OCI-LY3 (cell line): ENCODE data around the gene JAM3.

Experiments used
- H2AFZ ChIP-seq: fragments of 200-600, 300-600 bp; shearing (Covaris generic); 2 replicates; pipeline ENCODE4 v1.6.0; 2014; ENCODE audit warnings: antibody characterized with exemption, low read depth, low read length
- H3K27ac ChIP-seq: fragments of 200-600, 300-600 bp; sonication (generic); 2 replicates; pipeline ENCODE4 v1.5.1; 2014; ENCODE audit warnings: mild to moderate bottlenecking, low read length, moderate library complexity, mixed read lengths
- H3K27me3 ChIP-seq: fragments of 200-600, 300-600 bp; sonication (generic); 2 replicates; pipeline ENCODE4 v1.6.1; 2014; ENCODE audit warnings: low read depth, low read length, mixed read lengths
- H3K36me3 ChIP-seq: fragments of 200-600, 300-600 bp; sonication (generic); replicated peaks from 2 replicates; pipeline ENCODE3; 2014; ENCODE audit warnings: low read depth, low read length, mixed read lengths
- H3K4me1 ChIP-seq: fragments of 300-600, 200-600 bp; sonication (generic); 2 replicates; pipeline ENCODE4 v1.6.1; 2014; ENCODE audit warnings: low read length, mixed read lengths
- H3K4me2 ChIP-seq: fragments of 200-600, 300-600 bp; sonication (generic); 2 replicates; pipeline ENCODE4 v1.6.1; 2014; ENCODE audit warnings: low read length, mixed read lengths
- H3K4me3 ChIP-seq: fragments of 300-600, 200-600 bp; sonication (generic); 2 replicates; pipeline ENCODE4 v1.5.1; 2014; ENCODE audit warnings: antibody characterized with exemption, mild to moderate bottlenecking, low read length, moderate library complexity
- H3K79me2 ChIP-seq: fragments of 300-600, 200-600 bp; shearing (Covaris generic); 2 replicates; pipeline ENCODE4 v1.6.1; 2014; ENCODE audit warnings: mild to moderate bottlenecking, low read length, mixed read lengths
- H3K9ac ChIP-seq: fragments of 300-600, 200-600 bp; shearing (Covaris generic); 2 replicates; pipeline ENCODE4 v1.6.0; 2014; ENCODE audit warnings: mild to moderate bottlenecking, low read length, moderate library complexity
- H3K9me3 ChIP-seq: fragments of 200-600, 300-600 bp; shearing (Covaris generic); 2 replicates; pipeline ENCODE4 v1.6.1; 2014; ENCODE audit warnings: low read length, mixed read lengths; ENCODE audit not compliant: insufficient read depth
- H4K20me1 ChIP-seq: fragments of 200-600, 300-600 bp; sonication (generic); 2 replicates; pipeline ENCODE4 v1.6.1; 2016; ENCODE audit warnings: low read length, mixed read lengths; ENCODE audit not compliant: insufficient read depth
- EZH2phosphoT487 ChIP-seq: fragments of 200-600 bp; shearing (Covaris generic); IDR thresholded peaks from 2 replicates; pipeline ENCODE4 v1.6.1; 2018; ENCODE audit warnings: antibody characterized with exemption, mixed run types, low read depth
- TF ChIP-seq, protein P1 (sequence below): fragments of 200-600, 300-600 bp; sonication (generic); IDR thresholded peaks from 2 replicates; pipeline ENCODE4 v1.5.1; 2014; ENCODE audit warnings: antibody characterized with exemption, low read length, low read depth

The JAM3 gene

DNA sequence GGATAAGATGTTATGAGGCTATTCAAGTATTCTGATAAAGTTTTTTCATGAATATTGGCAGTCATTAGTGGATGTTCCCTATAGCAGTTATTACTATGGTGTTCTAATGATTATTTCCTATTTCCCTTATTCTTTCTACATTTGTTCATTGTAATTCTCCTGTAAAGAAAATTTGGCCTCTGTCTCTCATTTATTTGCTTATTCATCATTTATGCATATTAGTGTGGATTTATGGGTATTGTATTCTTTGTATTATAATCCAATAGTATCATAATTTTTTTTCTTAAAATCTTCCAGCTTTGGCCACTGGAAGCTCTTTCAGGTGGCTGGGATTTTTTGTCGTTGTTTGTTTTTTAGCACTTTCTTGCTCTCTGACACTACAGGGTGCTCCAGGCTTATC lies 47.3 kb downstream of the JAM3 start:
- no peak overlapping the region for H3K4me3 ChIP-seq
- H3K4me1 ChIP-seq: no peaks in the 10 kb centered on the region
- H3K27ac ChIP-seq: no peak overlapping the region
- H3K27me3 ChIP-seq: 0 out of 2 replicates have a peak, but pooled peaks cover 4% of the 10 kb centered on the region
- TF ChIP-seq, protein P1, sequence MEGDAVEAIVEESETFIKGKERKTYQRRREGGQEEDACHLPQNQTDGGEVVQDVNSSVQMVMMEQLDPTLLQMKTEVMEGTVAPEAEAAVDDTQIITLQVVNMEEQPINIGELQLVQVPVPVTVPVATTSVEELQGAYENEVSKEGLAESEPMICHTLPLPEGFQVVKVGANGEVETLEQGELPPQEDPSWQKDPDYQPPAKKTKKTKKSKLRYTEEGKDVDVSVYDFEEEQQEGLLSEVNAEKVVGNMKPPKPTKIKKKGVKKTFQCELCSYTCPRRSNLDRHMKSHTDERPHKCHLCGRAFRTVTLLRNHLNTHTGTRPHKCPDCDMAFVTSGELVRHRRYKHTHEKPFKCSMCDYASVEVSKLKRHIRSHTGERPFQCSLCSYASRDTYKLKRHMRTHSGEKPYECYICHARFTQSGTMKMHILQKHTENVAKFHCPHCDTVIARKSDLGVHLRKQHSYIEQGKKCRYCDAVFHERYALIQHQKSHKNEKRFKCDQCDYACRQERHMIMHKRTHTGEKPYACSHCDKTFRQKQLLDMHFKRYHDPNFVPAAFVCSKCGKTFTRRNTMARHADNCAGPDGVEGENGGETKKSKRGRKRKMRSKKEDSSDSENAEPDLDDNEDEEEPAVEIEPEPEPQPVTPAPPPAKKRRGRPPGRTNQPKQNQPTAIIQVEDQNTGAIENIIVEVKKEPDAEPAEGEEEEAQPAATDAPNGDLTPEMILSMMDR: no peak
- no peak for TF ChIP-seq EZH2phosphoT487
- no peak overlapping the region for H3K9ac ChIP-seq
- H3K79me2 ChIP-seq: no peaks in the 10 kb centered on the region
- no peaks in the 10 kb centered on the region for H4K20me1 ChIP-seq
- H3K4me2 ChIP-seq: no peak overlapping the region
- H3K36me3 ChIP-seq: no peaks in the 10 kb centered on the region
- no peaks in the 10 kb centered on the region for H3K9me3 ChIP-seq
- no peak overlapping the region for H2AFZ ChIP-seq

DNA sequence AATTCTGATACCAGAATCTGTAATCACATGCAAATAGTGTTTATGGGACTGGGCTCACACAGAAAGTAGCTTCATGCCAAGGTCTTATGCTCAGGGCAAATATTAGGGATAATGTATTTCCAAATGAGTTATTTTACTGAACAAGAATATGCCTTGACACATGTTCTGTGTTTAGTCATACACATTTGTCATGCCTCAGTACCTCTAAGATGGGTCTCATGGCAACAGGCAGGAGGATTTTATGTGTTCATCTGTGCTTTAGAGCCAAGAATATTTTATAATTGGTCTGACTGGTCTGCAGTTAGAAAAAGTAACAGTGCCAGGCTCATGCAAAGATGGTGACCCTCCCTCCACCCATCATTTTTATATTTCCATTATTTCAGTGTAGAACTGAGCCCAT lies 49.1 kb downstream of the JAM3 start:
- Histone ChIP-seq H3K4me3 (no peak overlapping the region), H3K9ac (no peak overlapping the region), H3K36me3 (no peaks in the 10 kb centered on the region), H3K27ac (no peak overlapping the region), H2AFZ (no peak overlapping the region), H3K4me2 (no peak overlapping the region), H3K27me3 (0 out of 2 replicates have a peak, but pooled peaks cover 4% of the 10 kb centered on the region), H3K4me1 (no peaks in the 10 kb centered on the region), H4K20me1 (no peaks in the 10 kb centered on the region), H3K9me3 (no peaks in the 10 kb centered on the region), H3K79me2 (no peaks in the 10 kb centered on the region)
- TF ChIP-seq, protein P1: no peak
- no peak for TF ChIP-seq EZH2phosphoT487

DNA sequence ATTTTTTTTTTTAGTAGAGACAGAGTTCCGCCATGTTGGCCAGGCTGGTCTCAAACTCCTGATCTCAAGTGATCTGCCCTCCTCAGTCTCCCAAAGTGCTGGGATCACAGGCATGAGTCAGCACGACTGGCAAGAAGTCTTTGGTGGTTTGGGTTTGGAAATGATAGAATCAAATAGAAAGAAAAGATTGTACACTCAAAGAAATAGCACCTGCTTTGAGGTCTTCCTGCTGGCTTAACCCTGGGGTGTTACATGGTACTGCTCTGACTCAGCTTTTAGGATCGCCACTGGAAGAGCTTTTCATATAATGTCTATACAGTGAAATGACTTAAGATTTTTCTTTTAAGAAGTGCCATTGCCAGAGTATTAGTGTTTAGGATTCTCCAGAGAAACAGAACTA lies 50.2 kb downstream of the JAM3 start:
- no peak overlapping the region for H3K4me3 ChIP-seq
- H3K27ac ChIP-seq: no peak overlapping the region
- H3K79me2 ChIP-seq: no peaks in the 10 kb centered on the region
- H2AFZ ChIP-seq: no peak overlapping the region
- H3K36me3 ChIP-seq: no peaks in the 10 kb centered on the region
- H3K4me1 ChIP-seq: no peaks in the 10 kb centered on the region
- TF ChIP-seq EZH2phosphoT487: no peak
- TF ChIP-seq, protein P1: no peak
- no peaks in the 10 kb centered on the region for H3K9me3 ChIP-seq
- no peak overlapping the region for H3K4me2 ChIP-seq
- no peaks in the 10 kb centered on the region for H4K20me1 ChIP-seq
- 0 out of 2 replicates have a peak, but pooled peaks cover 4% of the 10 kb centered on the region for H3K27me3 ChIP-seq
- no peak overlapping the region for H3K9ac ChIP-seq

DNA sequence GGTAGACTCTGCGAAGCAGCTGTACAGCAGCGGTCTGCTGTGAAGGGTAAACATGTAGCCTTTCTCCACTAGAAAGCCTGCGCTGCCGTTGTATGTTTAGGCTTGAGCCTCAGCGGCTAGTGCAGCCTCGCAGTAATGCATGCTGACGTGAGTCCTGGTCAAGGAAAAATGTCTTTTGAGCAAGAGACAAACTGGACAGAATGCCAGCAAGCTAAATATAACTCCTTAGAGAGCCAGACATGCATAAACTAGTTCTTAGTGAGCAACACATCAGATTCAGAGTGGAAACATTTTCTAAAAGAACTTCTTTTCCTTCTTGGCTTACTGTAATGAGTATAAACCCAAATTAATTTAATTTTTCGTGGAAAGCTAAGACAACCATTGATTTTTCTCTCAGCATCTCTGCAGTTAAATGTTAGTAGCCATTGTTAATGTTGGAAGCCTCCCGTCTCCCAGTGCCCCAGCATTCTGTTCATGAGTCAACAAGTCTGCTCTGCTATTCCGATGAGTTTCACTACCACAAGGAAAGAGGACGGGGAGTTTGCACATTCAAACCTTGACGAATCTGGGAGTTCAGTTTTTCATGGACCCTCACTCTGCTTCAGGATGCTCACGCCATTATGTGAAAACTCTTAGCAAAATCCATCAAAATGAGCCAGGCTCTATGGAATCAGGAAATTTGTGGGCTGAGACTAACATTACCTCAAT lies 51.4 kb downstream of the JAM3 start:
- Histone ChIP-seq H3K79me2 (no peaks in the 10 kb centered on the region), H4K20me1 (no peaks in the 10 kb centered on the region), H3K4me1 (no peaks in the 10 kb centered on the region), H3K9me3 (no peaks in the 10 kb centered on the region), H2AFZ (no peak overlapping the region), H3K9ac (no peak overlapping the region), H3K27me3 (0 out of 2 replicates have a peak, but pooled peaks cover 4% of the 10 kb centered on the region), H3K4me2 (no peak overlapping the region), H3K27ac (no peak overlapping the region), H3K36me3 (no peaks in the 10 kb centered on the region), H3K4me3 (no peak overlapping the region)
- TF ChIP-seq, protein P1: no peak
- no peak for TF ChIP-seq EZH2phosphoT487
